IMR-90 (cell line): ENCODE results near the gene F12.

ENCODE experiments used
- BHLHE40 ChIP-seq: fragments of 150-350 bp; IDR thresholded peaks from 2 replicates; pipeline ENCODE4 v1.6.1; 2016; ENCODE audit warnings: mild to moderate bottlenecking, low read depth, low read length
- CEBPB ChIP-seq: IDR thresholded peaks from 2 replicates; pipeline ENCODE4 v1.6.1; 2012; ENCODE audit warnings: low read depth, low read length, improper control_type of control experiment
- CHD1 ChIP-seq: IDR thresholded peaks from 2 replicates; pipeline ENCODE4 v1.6.1; 2012; ENCODE audit warnings: low read depth, low read length, improper control_type of control experiment
- FOS ChIP-seq: fragments of 150-350 bp; IDR thresholded peaks from 2 replicates; pipeline ENCODE4 v1.6.1; 2016; ENCODE audit warnings: low read depth, low read length
- MAFK ChIP-seq: IDR thresholded peaks from 2 replicates; pipeline ENCODE4 v1.6.1; 2012; ENCODE audit warnings: low read depth, low read length, improper control_type of control experiment
- MXI1 ChIP-seq: IDR thresholded peaks from 2 replicates; pipeline ENCODE4 v1.6.1; 2012; ENCODE audit warnings: low read depth, mild to moderate bottlenecking, low read length, moderate library complexity, borderline replicate concordance
- POLR2A ChIP-seq: IDR thresholded peaks from 2 replicates; pipeline ENCODE4 v1.6.1; 2012; ENCODE audit warnings: mild to moderate bottlenecking, low read depth, low read length
- RFX5 ChIP-seq: IDR thresholded peaks from 2 replicates; pipeline ENCODE4 v1.8.0; 2012; ENCODE audit warnings: low read depth, mild to moderate bottlenecking, low read length, moderate library complexity
- SMC3 ChIP-seq: fragments of 150-350 bp; IDR thresholded peaks from 2 replicates; pipeline ENCODE4 v1.6.1; 2016; ENCODE audit warnings: low read depth, mild to moderate bottlenecking, antibody characterized with exemption, low read length, moderate library complexity
- TF ChIP-seq, protein P1 (sequence below): conservative IDR thresholded peaks from 2 replicates; pipeline ENCODE4 v1.5.1; 2012; ENCODE audit warnings: mild to moderate bottlenecking, low read depth, low read length, improper control_type of control experiment
- TF ChIP-seq, protein P2 (sequence below): fragments of 150-350 bp; IDR thresholded peaks from 2 replicates; pipeline ENCODE4 v1.6.1; 2017; ENCODE audit warnings: mild to moderate bottlenecking, antibody characterized with exemption, low read length, low read depth

DNA sequence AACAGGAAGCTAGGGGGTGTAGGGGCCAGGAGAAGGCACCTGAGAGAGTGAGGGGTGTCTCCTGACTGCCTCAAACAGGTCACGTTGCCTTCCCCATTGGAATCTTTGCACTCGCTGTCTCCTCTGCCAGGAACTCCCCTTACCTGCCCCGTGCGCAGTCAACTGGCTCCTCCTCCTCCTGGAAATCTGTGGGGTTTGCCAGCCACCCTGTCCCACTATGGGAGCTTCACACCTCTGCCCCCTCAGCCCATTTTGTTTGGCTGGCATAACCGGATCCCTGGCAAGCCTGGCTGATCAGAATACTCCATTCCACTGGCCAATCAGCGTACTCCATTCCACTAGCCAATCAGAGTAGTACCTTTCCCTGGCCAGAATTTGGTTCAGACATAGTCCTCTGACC lies 35.6 kb downstream of the F12 start:
- TF ChIP-seq, protein P1, sequence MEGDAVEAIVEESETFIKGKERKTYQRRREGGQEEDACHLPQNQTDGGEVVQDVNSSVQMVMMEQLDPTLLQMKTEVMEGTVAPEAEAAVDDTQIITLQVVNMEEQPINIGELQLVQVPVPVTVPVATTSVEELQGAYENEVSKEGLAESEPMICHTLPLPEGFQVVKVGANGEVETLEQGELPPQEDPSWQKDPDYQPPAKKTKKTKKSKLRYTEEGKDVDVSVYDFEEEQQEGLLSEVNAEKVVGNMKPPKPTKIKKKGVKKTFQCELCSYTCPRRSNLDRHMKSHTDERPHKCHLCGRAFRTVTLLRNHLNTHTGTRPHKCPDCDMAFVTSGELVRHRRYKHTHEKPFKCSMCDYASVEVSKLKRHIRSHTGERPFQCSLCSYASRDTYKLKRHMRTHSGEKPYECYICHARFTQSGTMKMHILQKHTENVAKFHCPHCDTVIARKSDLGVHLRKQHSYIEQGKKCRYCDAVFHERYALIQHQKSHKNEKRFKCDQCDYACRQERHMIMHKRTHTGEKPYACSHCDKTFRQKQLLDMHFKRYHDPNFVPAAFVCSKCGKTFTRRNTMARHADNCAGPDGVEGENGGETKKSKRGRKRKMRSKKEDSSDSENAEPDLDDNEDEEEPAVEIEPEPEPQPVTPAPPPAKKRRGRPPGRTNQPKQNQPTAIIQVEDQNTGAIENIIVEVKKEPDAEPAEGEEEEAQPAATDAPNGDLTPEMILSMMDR = no peak
- TF ChIP-seq CEBPB (no peak), MXI1 (no peak), POLR2A (no peak), SMC3 (no peak), MAFK (no peak), BHLHE40 (no peak), RFX5 (no peak), FOS (no peak), CHD1 (no peak)
- TF ChIP-seq, protein P2, sequence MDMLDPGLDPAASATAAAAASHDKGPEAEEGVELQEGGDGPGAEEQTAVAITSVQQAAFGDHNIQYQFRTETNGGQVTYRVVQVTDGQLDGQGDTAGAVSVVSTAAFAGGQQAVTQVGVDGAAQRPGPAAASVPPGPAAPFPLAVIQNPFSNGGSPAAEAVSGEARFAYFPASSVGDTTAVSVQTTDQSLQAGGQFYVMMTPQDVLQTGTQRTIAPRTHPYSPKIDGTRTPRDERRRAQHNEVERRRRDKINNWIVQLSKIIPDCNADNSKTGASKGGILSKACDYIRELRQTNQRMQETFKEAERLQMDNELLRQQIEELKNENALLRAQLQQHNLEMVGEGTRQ = no peak
